WTC11 (cell line): ENCODE results near the gene ADCY3. TPM values are rescaled to one million over a fixed set of nuclear protein-coding genes. Genes with fewer than 3 reads are reported as not detected.
A peak's percentile ranks its signal among the peaks of the same experiment; 100 is the strongest.

ENCODE experiments used
- ATAC-seq: fragments of 200-7000 bp; cut with Tn5 transposase; 2 replicates; pipeline ENCODE4 v1.10.0; 2021; ENCODE audit warnings: mild to moderate bottlenecking, moderate library complexity
- CTCF ChIA-PET: fragments of 300-600 bp; sonication (Branson Sonifier 250); formaldehyde crosslinking; loops from one replicate; lab custom pipeline; 2021; ENCODE audit warnings: antibody characterized with exemption; lab: Charles Lee
- POLR2A ChIA-PET: fragments of 350-600 bp; sonication (Branson Sonifier 250); formaldehyde crosslinking; loops from one replicate; lab custom pipeline; 2021; ENCODE audit warnings: antibody characterized with exemption; lab: Charles Lee
- DNase-seq: peaks from one replicate; pipeline ENCODE4 v3.0.0; 2021; ENCODE audit warnings: low spot score
- H3K27ac Mint-ChIP-seq: 2 replicates; pipeline ENCODE4 v1.8.0; 2021; ENCODE audit warnings: mixed read lengths
- H3K27me3 Mint-ChIP-seq: 2 replicates; pipeline ENCODE4 v1.8.0; 2021; ENCODE audit warnings: low read depth, mild to moderate bottlenecking, moderate library complexity, mixed read lengths
- H3K36me3 Mint-ChIP-seq: 2 replicates; pipeline ENCODE4 v1.8.0; 2021; ENCODE audit warnings: mixed read lengths
- H3K4me1 Mint-ChIP-seq: 2 replicates; pipeline ENCODE4 v1.8.0; 2022; ENCODE audit warnings: mixed read lengths
- H3K4me3 Mint-ChIP-seq: 2 replicates; pipeline ENCODE4 v1.8.0; 2021; ENCODE audit warnings: mild to moderate bottlenecking, moderate library complexity, mixed read lengths
- H3K9me3 Mint-ChIP-seq: 2 replicates; pipeline ENCODE4 v1.8.0; 2021; ENCODE audit warnings: mixed read lengths
- ATF1 ChIP-seq: sonication (generic); formaldehyde crosslinking; IDR thresholded peaks from 2 replicates; pipeline ENCODE4 v1.8.1; 2023; ENCODE audit warnings: mild to moderate bottlenecking, moderate library complexity, missing genetic modification reagents
- ETV6 ChIP-seq: sonication (generic); formaldehyde crosslinking; IDR thresholded peaks from 2 replicates; pipeline ENCODE4 v1.8.1; 2022; ENCODE audit warnings: mild to moderate bottlenecking, missing genetic modification reagents
- GRHL2 ChIP-seq: fragments of 250-450 bp; sonication (Bioruptor Pico); IDR thresholded peaks from 2 replicates; pipeline ENCODE4 v1.8.0; 2022; ENCODE audit warnings: mild to moderate bottlenecking, moderate library complexity; ENCODE audit not compliant: insufficient replicate concordance, severe bottlenecking
- IRF2 ChIP-seq: sonication (generic); formaldehyde crosslinking; IDR thresholded peaks from 2 replicates; pipeline ENCODE4 v1.8.0; 2022; ENCODE audit warnings: low read depth, missing genetic modification reagents, borderline replicate concordance
- JUN ChIP-seq: sonication (generic); formaldehyde crosslinking; IDR thresholded peaks from 2 replicates; pipeline ENCODE4 v1.8.0; 2023; ENCODE audit warnings: mild to moderate bottlenecking, missing genetic modification reagents
- NFATC4 ChIP-seq: fragments of 250-450 bp; sonication (Bioruptor Pico); IDR thresholded peaks from 2 replicates; pipeline ENCODE4 v1.9.0; 2021; ENCODE audit warnings: mild to moderate bottlenecking
- NR3C1 ChIP-seq: sonication (generic); formaldehyde crosslinking; conservative IDR thresholded peaks from 2 replicates; pipeline ENCODE4 v1.8.1; 2023; ENCODE audit warnings: low read depth, mild to moderate bottlenecking, missing genetic modification reagents
- OVOL2 ChIP-seq: fragments of 250-450 bp; sonication (Bioruptor Pico); IDR thresholded peaks from 2 replicates; pipeline ENCODE4 v1.9.0; 2021; ENCODE audit warnings: mild to moderate bottlenecking, borderline replicate concordance
- SMAD3 ChIP-seq: sonication (generic); formaldehyde crosslinking; IDR thresholded peaks from 2 replicates; pipeline ENCODE4 v1.8.0; 2022; ENCODE audit warnings: missing genetic modification reagents, mild to moderate bottlenecking, borderline replicate concordance
- TCF7 ChIP-seq: sonication (generic); formaldehyde crosslinking; IDR thresholded peaks from 2 replicates; pipeline ENCODE4 v1.8.0; 2022; ENCODE audit warnings: mild to moderate bottlenecking, low read depth, missing genetic modification reagents, moderate library complexity
- ZNF416 ChIP-seq: fragments of 250-450 bp; sonication (Bioruptor Pico); IDR thresholded peaks from 2 replicates; pipeline ENCODE4 v1.9.0; 2021; ENCODE audit warnings: mild to moderate bottlenecking, inconsistent platforms
- total RNA-seq: library from RNA; stranded (reverse); gene quantifications from 3 replicates; pipeline ENCODE4 v1.2.3, GENCODE V29; 2021
- TF ChIP-seq, protein P1 (sequence below): sonication (generic); formaldehyde crosslinking; IDR thresholded peaks from 2 replicates; pipeline ENCODE4 v1.8.1; 2023; ENCODE audit warnings: mild to moderate bottlenecking, moderate library complexity, missing genetic modification reagents
- TF ChIP-seq, protein P2 (sequence below): fragments of 250-450 bp; sonication (Bioruptor Pico); conservative IDR thresholded peaks from 2 replicates; pipeline ENCODE4 v1.9.0; 2021; ENCODE audit warnings: mild to moderate bottlenecking
- TF ChIP-seq, protein P3 (sequence below): sonication (generic); formaldehyde crosslinking; IDR thresholded peaks from 2 replicates; pipeline ENCODE4 v1.8.0; 2023; ENCODE audit warnings: missing genetic modification reagents, mild to moderate bottlenecking, borderline replicate concordance
- TF ChIP-seq, protein P4 (sequence below): sonication (generic); formaldehyde crosslinking; IDR thresholded peaks from 2 replicates; pipeline ENCODE4 v1.8.1; 2022; ENCODE audit warnings: mild to moderate bottlenecking, moderate library complexity, missing genetic modification reagents

The ADCY3 gene
- total RNA-seq, 1 experiment from 2014 or later, result 37.1 TPM

DNA sequence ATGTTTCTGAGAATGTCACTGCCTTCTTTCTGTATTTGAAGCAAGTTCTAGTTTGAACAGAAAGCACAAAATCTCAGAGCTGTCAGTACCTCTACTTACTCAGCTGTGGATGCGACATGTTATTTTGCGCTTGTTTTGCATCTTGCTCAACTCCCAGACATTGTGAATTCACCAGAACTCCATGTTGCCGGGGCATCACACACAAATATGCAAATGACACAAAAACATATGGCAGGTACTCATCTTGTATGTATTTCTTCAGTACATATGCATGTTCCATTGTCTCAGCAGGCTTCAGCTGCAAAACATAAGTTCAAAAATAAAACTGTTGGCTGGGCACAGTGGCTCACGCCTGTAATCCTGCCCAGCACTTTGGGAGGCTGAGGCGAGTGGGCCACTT lies 30.8 kb downstream of the ADCY3 start (continued):
- TF ChIP-seq, protein P1, sequence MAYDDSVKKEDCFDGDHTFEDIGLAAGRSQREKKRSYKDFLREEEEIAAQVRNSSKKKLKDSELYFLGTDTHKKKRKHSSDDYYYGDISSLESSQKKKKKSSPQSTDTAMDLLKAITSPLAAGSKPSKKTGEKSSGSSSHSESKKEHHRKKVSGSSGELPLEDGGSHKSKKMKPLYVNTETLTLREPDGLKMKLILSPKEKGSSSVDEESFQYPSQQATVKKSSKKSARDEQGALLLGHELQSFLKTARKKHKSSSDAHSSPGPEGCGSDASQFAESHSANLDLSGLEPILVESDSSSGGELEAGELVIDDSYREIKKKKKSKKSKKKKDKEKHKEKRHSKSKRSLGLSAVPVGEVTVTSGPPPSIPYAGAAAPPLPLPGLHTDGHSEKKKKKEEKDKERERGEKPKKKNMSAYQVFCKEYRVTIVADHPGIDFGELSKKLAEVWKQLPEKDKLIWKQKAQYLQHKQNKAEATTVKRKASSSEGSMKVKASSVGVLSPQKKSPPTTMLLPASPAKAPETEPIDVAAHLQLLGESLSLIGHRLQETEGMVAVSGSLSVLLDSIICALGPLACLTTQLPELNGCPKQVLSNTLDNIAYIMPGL, result no peak
- no peak for TF ChIP-seq ATF1
- no peak for TF ChIP-seq TCF7 (CRISPR knock-in tag)
- TF ChIP-seq ZNF416 (CRISPR knock-in tag), result no peak
- TF ChIP-seq, all 79 proteins: peak for 0

DNA sequence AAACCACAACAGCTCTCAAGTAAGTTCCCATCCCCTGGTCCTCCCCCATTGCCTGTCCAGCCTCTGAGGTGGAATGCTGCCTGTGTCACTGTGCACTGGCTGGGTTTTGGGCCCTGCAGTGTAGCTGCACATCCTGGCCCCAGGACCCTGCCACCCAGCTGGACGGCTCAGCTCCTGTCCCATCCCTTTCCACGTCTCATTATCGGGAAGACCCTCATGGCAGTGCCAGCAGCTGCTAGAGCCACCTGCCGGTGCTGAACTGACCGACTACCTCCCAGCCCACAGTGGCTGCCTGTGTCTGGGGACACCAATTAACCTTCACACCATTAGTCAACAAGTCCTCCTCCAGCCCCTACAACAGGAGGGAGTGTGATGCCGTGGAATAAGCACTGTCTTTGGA lies 31.9 kb downstream of the ADCY3 start:
- no peak for ATAC-seq
- H3K9me3 Mint-ChIP-seq, result peaks cover 11% of the 10 kb centered on the region; the same call in 1 of the 2 replicates
- H3K4me3 Mint-ChIP-seq, result no peak overlapping the region
- CTCF ChIA-PET, result no interaction called here
- no peak for TF ChIP-seq ATF1
- TF ChIP-seq NFATC4 (CRISPR knock-in tag), result no peak
- TF ChIP-seq, protein P2, sequence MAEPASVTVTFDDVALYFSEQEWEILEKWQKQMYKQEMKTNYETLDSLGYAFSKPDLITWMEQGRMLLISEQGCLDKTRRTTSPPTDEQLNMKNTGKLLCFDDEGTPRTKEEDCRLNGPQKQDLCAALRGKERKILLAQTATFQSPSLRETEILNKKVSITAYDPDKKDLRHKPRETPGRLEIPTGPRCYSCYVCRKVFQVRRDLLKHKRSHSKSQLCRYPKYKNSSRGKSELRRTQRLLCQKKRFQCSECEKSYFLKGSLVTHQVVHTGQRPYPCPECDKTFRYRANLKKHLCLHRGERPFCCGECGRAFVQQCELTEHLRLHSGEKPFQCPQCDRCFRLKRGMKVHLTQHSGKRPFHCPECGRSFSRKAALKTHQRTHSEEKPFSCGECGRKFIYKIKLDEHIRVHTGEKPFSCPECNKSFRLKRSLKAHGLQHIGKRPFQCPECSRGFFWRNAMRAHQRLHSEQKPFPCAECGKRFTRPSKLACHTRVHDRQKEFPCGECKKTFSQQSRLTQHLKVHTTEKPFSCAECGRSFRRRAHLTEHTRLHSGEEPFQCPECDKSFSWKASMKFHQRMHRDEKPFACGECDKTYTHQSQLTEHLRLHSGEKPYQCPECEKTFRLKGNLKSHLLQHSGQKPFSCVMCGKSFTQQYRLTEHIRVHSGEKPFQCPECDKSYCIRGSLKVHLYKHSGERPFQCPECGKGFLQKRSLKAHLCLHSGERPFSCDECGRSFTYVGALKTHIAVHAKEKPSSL, result no peak
- no peak for TF ChIP-seq JUN
- no peak for TF ChIP-seq SMAD3 (CRISPR knock-in tag)
- no peak for TF ChIP-seq OVOL2 (CRISPR knock-in tag)
- TF ChIP-seq GRHL2 (CRISPR knock-in tag), result no peak
- TF ChIP-seq, protein P3, sequence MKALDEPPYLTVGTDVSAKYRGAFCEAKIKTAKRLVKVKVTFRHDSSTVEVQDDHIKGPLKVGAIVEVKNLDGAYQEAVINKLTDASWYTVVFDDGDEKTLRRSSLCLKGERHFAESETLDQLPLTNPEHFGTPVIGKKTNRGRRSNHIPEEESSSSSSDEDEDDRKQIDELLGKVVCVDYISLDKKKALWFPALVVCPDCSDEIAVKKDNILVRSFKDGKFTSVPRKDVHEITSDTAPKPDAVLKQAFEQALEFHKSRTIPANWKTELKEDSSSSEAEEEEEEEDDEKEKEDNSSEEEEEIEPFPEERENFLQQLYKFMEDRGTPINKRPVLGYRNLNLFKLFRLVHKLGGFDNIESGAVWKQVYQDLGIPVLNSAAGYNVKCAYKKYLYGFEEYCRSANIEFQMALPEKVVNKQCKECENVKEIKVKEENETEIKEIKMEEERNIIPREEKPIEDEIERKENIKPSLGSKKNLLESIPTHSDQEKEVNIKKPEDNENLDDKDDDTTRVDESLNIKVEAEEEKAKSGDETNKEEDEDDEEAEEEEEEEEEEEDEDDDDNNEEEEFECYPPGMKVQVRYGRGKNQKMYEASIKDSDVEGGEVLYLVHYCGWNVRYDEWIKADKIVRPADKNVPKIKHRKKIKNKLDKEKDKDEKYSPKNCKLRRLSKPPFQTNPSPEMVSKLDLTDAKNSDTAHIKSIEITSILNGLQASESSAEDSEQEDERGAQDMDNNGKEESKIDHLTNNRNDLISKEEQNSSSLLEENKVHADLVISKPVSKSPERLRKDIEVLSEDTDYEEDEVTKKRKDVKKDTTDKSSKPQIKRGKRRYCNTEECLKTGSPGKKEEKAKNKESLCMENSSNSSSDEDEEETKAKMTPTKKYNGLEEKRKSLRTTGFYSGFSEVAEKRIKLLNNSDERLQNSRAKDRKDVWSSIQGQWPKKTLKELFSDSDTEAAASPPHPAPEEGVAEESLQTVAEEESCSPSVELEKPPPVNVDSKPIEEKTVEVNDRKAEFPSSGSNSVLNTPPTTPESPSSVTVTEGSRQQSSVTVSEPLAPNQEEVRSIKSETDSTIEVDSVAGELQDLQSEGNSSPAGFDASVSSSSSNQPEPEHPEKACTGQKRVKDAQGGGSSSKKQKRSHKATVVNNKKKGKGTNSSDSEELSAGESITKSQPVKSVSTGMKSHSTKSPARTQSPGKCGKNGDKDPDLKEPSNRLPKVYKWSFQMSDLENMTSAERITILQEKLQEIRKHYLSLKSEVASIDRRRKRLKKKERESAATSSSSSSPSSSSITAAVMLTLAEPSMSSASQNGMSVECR (CRISPR knock-in tag), result no peak
- TF ChIP-seq, all 79 proteins: peak for 0
- POLR2A ChIA-PET, result no interaction called here
- Mint-ChIP-seq H3K27ac (no peak overlapping the region), H3K4me1 (peaks cover 23% of the 10 kb centered on the region), H3K27me3 (no peaks in the 10 kb centered on the region), H3K36me3 (peaks cover 8% of the 10 kb centered on the region)
- no peak for DNase-seq

DNA sequence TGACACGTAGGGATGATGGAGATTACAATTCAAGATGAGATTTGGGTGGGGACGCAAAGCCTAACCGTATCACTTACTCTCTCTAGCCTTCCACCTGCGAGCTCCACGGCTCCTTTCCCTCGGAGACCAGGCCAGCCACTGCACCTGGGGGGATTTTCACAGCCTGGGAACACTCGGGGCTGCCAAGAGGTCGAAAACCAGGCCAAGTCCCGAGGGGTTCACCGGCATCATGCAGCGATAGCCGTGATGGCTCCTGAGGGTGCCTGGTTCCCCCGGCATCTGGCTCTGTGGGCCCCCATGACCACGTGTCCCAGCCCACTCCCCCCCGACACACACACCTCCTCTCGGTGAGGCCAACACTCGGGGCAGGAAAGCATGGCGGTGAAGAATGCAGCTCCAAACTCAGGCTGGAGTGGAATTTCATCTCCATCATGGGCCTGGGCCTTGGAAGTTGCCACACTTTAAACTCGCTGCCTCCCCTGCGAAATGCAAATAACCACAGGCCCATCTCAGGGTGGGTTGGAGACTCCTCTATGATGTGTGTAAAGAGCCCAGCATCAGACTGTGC lies 32.6 kb downstream of the ADCY3 start:
- Mint-ChIP-seq H3K4me1 (peaks cover 23% of the 10 kb centered on the region), H3K27ac (0 out of 2 replicates have a peak overlapping the region, but pooled peaks have one; percentile 38)
- TF ChIP-seq, protein P4, sequence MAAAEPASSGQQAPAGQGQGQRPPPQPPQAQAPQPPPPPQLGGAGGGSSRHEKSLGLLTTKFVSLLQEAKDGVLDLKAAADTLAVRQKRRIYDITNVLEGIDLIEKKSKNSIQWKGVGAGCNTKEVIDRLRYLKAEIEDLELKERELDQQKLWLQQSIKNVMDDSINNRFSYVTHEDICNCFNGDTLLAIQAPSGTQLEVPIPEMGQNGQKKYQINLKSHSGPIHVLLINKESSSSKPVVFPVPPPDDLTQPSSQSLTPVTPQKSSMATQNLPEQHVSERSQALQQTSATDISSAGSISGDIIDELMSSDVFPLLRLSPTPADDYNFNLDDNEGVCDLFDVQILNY (CRISPR knock-in tag), result no peak
- TF ChIP-seq IRF2, result no peak
- TF ChIP-seq ETV6 (CRISPR knock-in tag), result no peak
- TF ChIP-seq NR3C1 (CRISPR knock-in tag), result no peak
- TF ChIP-seq, all 79 proteins: peak for 0
- DNase-seq (no peak), ATAC-seq (no peak)
- POLR2A ChIA-PET, result no interaction called here
- CTCF ChIA-PET, result no interaction called here
- peaks cover 10% of the 10 kb centered on the region; the same call in 1 of the 2 replicates for H3K9me3 Mint-ChIP-seq
- H3K36me3 Mint-ChIP-seq, result peaks cover 8% of the 10 kb centered on the region
- no peaks in the 10 kb centered on the region for H3K27me3 Mint-ChIP-seq
- no peak overlapping the region for H3K4me3 Mint-ChIP-seq
